SU-DHL-6 (cell line): ENCODE data around the gene MAN1A2.

Source experiments
- CTCF ChIP-seq: fragments of 200-600 bp; sonication (generic); IDR thresholded peaks from one replicate; pipeline ENCODE4 v1.5.1; 2017; ENCODE audit warnings: antibody characterized with exemption, mild to moderate bottlenecking, low read length, moderate library complexity; ENCODE audit not compliant: insufficient read depth, poor library complexity, severe bottlenecking
- EZH2phosphoT487 ChIP-seq: fragments of 200-600 bp; sonication (generic), shearing (Covaris generic); conservative IDR thresholded peaks from 2 replicates; pipeline ENCODE4 v1.6.1; 2018; ENCODE audit warnings: mild to moderate bottlenecking, antibody characterized with exemption, low read length, moderate library complexity, mixed read lengths

GRCh38 chr1:117398957-117399356 lies 31.7 kb downstream of the MAN1A2 start:
- TF ChIP-seq CTCF, result no peak
- no peak for TF ChIP-seq EZH2phosphoT487
